Measurements from ENCODE around the gene TCP11. TPM values are rescaled to one million over a fixed set of nuclear protein-coding genes. Genes with fewer than 3 reads are reported as not detected.
A peak's percentile ranks its signal among the peaks of the same experiment; 100 is the strongest.

TCP11 gene
- total RNA-seq, 1 donor from 2014 or later: 0.13 TPM

GRCh38 chr6:35173427-35174087 lies 32.4 kb upstream of the TCP11 start:
- peak in 1 of 2 donors; percentile 49 for DNase-seq (ENCODE audit: low read depth in 2 of 2)

GRCh38 chr6:35173044-35173426 lies 31.9 kb upstream of the TCP11 start:
- no peak for DNase-seq (ENCODE audit: low read depth in 2 of 2)

- no peak for DNase-seq (ENCODE audit: low read depth in 2 of 2)
These were observed 29.8 kb upstream of the TCP11 start for GRCh38 chr6:35170891-35171290.

- no peak for DNase-seq (ENCODE audit: low read depth in 2 of 2)
These were observed 29.0 kb upstream of the TCP11 start for GRCh38 chr6:35170166-35170565.

- no peak for DNase-seq (ENCODE audit: low read depth in 2 of 2)
These were observed 27.3 kb upstream of the TCP11 start for GRCh38 chr6:35168461-35168861.

- no peak for DNase-seq (ENCODE audit: low read depth in 2 of 2)
These were observed 26.4 kb upstream of the TCP11 start for GRCh38 chr6:35167505-35167904.

- DNase-seq (ENCODE audit: low read depth in 2 of 2): no peak
These were observed 25.4 kb upstream of the TCP11 start for GRCh38 chr6:35166520-35166919.

GRCh38 chr6:35166116-35166515 lies 25.0 kb upstream of the TCP11 start:
- no peak for DNase-seq (ENCODE audit: low read depth in 2 of 2)

GRCh38 chr6:35165630-35166071 lies 24.5 kb upstream of the TCP11 start:
- peak in 1 of 2 donors; percentile 11 for DNase-seq (ENCODE audit: low read depth in 2 of 2)

- DNase-seq (ENCODE audit: low read depth in 2 of 2): no peak
These were observed 23.7 kb upstream of the TCP11 start for GRCh38 chr6:35164868-35165267.

GRCh38 chr6:35164277-35164676 lies 23.1 kb upstream of the TCP11 start:
- DNase-seq (ENCODE audit: low read depth in 2 of 2): no peak

- DNase-seq (ENCODE audit: low read depth in 2 of 2): no peak
These were observed 22.7 kb upstream of the TCP11 start for GRCh38 chr6:35163836-35164235.

GRCh38 chr6:35161776-35162607 lies 20.9 kb upstream of the TCP11 start:
- DNase-seq (ENCODE audit: low read depth in 2 of 2): peak in 1 of 2 donors; percentile 43

- DNase-seq (ENCODE audit: low read depth in 2 of 2): no peak
These were observed 20.1 kb upstream of the TCP11 start for GRCh38 chr6:35161266-35161665.

GRCh38 chr6:35160642-35161041 lies 19.5 kb upstream of the TCP11 start:
- DNase-seq (ENCODE audit: low read depth in 2 of 2): no peak

GRCh38 chr6:35158520-35158919 lies 17.4 kb upstream of the TCP11 start:
- no peak for DNase-seq (ENCODE audit: low read depth in 2 of 2)

- no peak for DNase-seq (ENCODE audit: low read depth in 2 of 2)
These were observed 13.8 kb upstream of the TCP11 start for GRCh38 chr6:35154947-35155346.

- DNase-seq (ENCODE audit: low read depth in 2 of 2): no peak
These were observed 13.1 kb upstream of the TCP11 start for GRCh38 chr6:35154262-35154661.

- DNase-seq (ENCODE audit: low read depth in 2 of 2): no peak
These were observed 11.0 kb upstream of the TCP11 start for GRCh38 chr6:35152067-35152707.

GRCh38 chr6:35151466-35151865 lies 10.3 kb upstream of the TCP11 start:
- no peak for DNase-seq (ENCODE audit: low read depth in 2 of 2)

- no peak for DNase-seq (ENCODE audit: low read depth in 2 of 2)
These were observed 8.9 kb upstream of the TCP11 start for GRCh38 chr6:35149891-35150566.
